ENCODE data around the gene EYS. TPM values are rescaled to one million over a fixed set of nuclear protein-coding genes. Genes with fewer than 3 reads are reported as not detected.
"Not testable (repeated sequence)": the region's sequence is repeated elsewhere in the genome, so short reads cannot be mapped to it uniquely, and the experiment has no call there.

Gene EYS
- total RNA-seq, 1 experiment from 2014 or later, result not detected

GRCh38 chr6:65110031-65110430, 597.0 kb downstream of the EYS start:
- no peak for DNase-seq
- no peaks in the 10 kb centered on the region for H3K27me3 ChIP-seq
- H3K4me3 ChIP-seq, result no peak overlapping the region
- H3K9me3 ChIP-seq, result no peaks in the 10 kb centered on the region
- H3K36me3 ChIP-seq, result no peaks in the 10 kb centered on the region

GRCh38 chr6:65098349-65098748, 608.7 kb downstream of the EYS start:
- no peaks in the 10 kb centered on the region for H3K36me3 ChIP-seq
- H3K4me3 ChIP-seq, result no peak overlapping the region
- H3K9me3 ChIP-seq, result no peaks in the 10 kb centered on the region
- no peaks in the 10 kb centered on the region for H3K27me3 ChIP-seq
- no peak for DNase-seq

DNA sequence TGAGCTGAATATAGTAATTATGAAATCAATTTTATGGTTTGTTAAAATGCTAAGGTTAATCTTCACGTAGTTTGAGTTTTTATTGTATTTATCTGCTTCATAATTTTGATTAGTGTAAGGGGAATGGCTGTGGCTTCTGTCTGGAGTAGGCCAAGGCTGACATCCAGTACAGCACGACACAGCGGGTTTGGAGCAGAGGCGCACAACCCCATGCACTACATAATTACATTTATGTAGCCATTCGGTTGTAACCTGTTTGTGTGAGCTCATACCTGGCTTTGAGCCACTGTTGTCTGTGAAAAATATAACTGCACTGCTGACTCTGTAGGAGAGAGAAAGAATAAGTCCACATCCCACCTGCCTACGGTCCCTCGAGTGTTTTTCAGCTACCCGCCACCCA, 615.5 kb downstream of the EYS start:
- Histone ChIP-seq H3K27me3 (no peaks in the 10 kb centered on the region), H3K36me3 (no peaks in the 10 kb centered on the region), H3K4me3 (no peak overlapping the region), H3K9me3 (no peaks in the 10 kb centered on the region; the same call in 1 of the 2 replicates)
- no peak for DNase-seq

GRCh38 chr6:65088575-65088974, 618.5 kb downstream of the EYS start:
- Histone ChIP-seq H3K9me3 (no peaks in the 10 kb centered on the region; the same call in 1 of the 2 replicates), H3K36me3 (no peaks in the 10 kb centered on the region), H3K4me3 (no peak overlapping the region), H3K27me3 (no peaks in the 10 kb centered on the region)
- DNase-seq, result no peak

DNA sequence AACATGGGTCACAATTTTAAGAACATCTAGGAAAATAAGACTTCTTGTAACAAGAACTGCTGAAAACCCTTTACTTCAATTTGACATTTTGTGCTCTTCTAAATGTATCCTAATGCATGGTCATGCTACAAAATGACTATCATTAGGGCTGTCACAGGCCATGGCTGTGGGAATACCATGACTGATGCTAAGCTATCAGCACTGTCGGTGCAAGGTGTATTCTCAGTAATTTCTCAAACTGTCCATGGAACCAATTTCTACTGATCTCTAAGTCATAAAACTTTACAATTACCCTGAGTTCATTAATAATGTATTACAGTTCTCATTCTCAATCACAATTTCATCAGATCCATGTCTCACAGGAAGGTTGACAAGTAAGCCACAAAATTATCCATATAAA, 625.3 kb downstream of the EYS start:
- H3K27me3 ChIP-seq, result no peaks in the 10 kb centered on the region
- no peaks in the 10 kb centered on the region for H3K9me3 ChIP-seq
- no peak overlapping the region for H3K4me3 ChIP-seq
- no peak for DNase-seq
- no peaks in the 10 kb centered on the region for H3K36me3 ChIP-seq

GRCh38 chr6:65075705-65076230, 631.3 kb downstream of the EYS start:
- DNase-seq, result no peak
- H3K9me3 ChIP-seq, result no peaks in the 10 kb centered on the region
- H3K27me3 ChIP-seq, result no peaks in the 10 kb centered on the region
- no peaks in the 10 kb centered on the region for H3K36me3 ChIP-seq
- no peak overlapping the region for H3K4me3 ChIP-seq

DNA sequence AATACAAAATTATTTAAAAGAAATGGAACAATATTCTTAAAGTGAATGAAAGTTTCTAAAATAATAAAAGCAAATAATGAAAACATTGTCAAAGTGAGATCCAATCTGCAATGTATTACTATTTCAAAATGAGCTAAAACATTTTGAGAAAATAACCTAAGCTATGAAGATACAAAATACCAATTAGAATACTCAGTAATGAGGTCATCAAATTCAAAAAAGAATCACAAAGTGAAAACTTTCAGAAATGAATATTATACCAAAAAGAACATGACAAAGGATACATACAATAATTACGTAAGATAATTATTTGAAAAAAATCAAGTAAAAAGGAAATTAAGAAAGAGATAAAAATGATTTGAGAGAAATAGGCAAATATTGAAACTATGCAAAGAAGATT, 634.5 kb downstream of the EYS start:
- Histone ChIP-seq H3K4me3 (no peak overlapping the region), H3K9me3 (no peaks in the 10 kb centered on the region), H3K27me3 (no peaks in the 10 kb centered on the region), H3K36me3 (no peaks in the 10 kb centered on the region)
- no peak for DNase-seq

- Histone ChIP-seq H3K27me3 (no peaks in the 10 kb centered on the region), H3K36me3 (no peaks in the 10 kb centered on the region), H3K4me3 (no peak overlapping the region), H3K9me3 (no peaks in the 10 kb centered on the region)
- no peak for DNase-seq
These were observed 635.5 kb downstream of the EYS start for GRCh38 chr6:65071480-65071879.

- no peaks in the 10 kb centered on the region for H3K9me3 ChIP-seq
- no peak overlapping the region for H3K4me3 ChIP-seq
- H3K36me3 ChIP-seq, result no peaks in the 10 kb centered on the region
- DNase-seq, result no peak
- H3K27me3 ChIP-seq, result no peaks in the 10 kb centered on the region
These were observed 642.2 kb downstream of the EYS start for GRCh38 chr6:65064844-65065243.

- H3K4me3 ChIP-seq, result no peak overlapping the region
These were observed 647.5 kb downstream of the EYS start for GRCh38 chr6:65059568-65059967.

DNA sequence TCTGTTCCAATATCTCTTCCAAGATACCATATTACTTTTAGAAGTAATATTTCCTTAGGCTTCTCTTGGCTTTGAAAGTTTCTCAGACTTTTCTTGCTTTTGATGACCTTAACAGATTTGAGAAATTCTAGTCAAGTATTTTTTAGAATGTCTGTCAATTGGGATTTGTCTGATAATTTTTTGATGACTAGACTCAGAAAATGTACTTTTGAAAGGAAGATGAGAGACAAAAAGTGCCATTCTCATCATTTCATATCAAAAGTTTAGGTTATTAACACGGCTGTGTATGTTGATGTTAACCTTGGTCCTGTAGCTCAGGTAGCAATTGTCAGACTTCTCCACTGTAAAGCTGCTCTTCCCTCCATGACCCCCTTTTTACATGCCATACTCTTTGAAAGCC, 651.5 kb downstream of the EYS start:
- Histone ChIP-seq H3K4me3 (no peak overlapping the region), H3K36me3 (no peaks in the 10 kb centered on the region), H3K27me3 (no peaks in the 10 kb centered on the region), H3K9me3 (no peaks in the 10 kb centered on the region)
- DNase-seq, result no peak

More at GRCh38 chr6:65059568-65059967, 647.5 kb downstream of the EYS start:
- no peak for DNase-seq
- Histone ChIP-seq H3K9me3 (no peaks in the 10 kb centered on the region), H3K27me3 (no peaks in the 10 kb centered on the region), H3K36me3 (no peaks in the 10 kb centered on the region)

DNA sequence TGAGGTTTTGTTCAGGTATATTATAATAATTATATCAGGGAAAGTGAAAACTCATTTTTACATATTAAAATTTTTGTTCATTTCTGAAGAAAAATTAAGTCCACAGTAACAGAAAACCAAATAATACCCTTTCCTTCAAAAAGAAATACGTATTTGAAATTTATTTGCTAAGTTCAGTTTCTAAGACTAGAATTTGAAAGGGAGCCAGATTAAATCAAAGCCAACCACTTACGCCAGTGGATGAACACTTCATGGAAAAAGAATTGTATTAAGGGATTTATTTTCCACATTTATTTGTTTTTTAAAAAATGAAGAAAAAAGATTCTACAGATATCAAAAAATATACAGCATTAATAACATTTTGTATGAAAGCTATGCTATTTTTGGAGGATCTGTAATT, 654.4 kb downstream of the EYS start:
- DNase-seq, result no peak
- no peaks in the 10 kb centered on the region for H3K27me3 ChIP-seq
- no peak overlapping the region for H3K4me3 ChIP-seq
- H3K9me3 ChIP-seq, result no peaks in the 10 kb centered on the region
- H3K36me3 ChIP-seq, result no peaks in the 10 kb centered on the region

DNA sequence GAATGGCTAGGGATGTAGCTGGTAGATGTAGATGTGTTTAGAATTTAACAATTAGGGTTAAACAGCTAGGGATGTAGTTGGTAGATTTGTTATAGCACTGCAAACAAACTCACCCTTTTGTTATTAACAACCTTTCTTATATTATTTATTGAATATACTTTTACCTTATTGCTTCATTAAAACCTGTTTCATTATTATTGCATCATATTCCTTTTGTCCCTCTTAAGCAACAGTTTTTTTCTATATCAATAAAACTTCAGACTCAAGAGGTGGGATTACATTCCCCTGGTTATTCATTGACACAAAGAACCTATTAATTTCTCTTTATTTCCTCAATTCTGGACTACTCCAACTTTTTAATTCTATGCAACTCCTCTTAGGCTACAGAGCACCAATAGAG, 661.2 kb downstream of the EYS start:
- no peaks in the 10 kb centered on the region for H3K36me3 ChIP-seq
- no peak overlapping the region for H3K4me3 ChIP-seq
- no peaks in the 10 kb centered on the region for H3K9me3 ChIP-seq
- DNase-seq, result no peak
- no peaks in the 10 kb centered on the region for H3K27me3 ChIP-seq

DNA sequence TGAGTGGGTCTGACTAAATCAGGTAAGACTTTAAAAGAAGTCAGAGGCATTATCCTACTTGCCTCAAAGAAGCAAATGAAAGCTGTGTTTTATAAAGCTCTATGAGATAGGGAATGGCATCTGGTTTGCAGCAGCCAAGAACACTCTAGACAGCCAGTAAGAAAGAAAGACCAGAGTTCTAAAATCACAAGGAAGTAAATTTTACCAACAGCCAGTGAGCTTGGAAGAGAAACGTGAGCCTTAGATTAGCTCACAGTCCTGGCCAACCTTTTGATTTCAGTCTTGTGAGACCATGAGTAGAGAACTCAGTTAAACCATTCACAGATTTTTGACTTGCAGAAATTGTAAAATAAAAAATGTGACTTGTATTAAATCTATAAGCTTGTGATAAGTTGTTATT, 693.0 kb downstream of the EYS start:
- Histone ChIP-seq H3K9me3 (no peaks in the 10 kb centered on the region), H3K27me3 (no peaks in the 10 kb centered on the region), H3K4me3 (no peak overlapping the region), H3K36me3 (no peaks in the 10 kb centered on the region)
- DNase-seq, result no peak

GRCh38 chr6:65006788-65007187, 700.2 kb downstream of the EYS start:
- H3K4me3 ChIP-seq, result no peak overlapping the region
- DNase-seq, result no peak

DNA sequence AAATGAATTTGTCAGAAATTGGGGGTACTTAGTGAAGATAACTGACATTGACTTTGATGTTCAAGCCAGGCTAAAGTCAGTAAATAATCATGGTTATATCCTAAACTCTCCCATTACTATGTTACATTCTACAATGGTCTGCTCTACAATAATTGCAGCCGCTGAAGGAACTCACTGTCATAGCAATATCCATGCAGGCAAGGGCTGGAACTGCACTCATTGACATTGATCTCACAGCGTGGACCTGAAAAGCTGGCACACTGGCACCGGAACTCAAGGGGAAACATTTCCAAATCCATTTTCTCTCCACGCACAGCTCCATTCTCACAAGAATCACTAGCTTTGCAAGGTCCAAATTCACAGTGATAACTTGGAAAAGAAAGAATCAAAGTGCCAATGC, 702.7 kb downstream of the EYS start:
- Histone ChIP-seq H3K27me3 (no peaks in the 10 kb centered on the region), H3K4me3 (no peak overlapping the region), H3K9me3 (no peaks in the 10 kb centered on the region), H3K36me3 (no peaks in the 10 kb centered on the region)
- DNase-seq, result no peak

More at GRCh38 chr6:65006788-65007187, 700.2 kb downstream of the EYS start:
- H3K9me3 ChIP-seq, result no peaks in the 10 kb centered on the region
- H3K36me3 ChIP-seq, result no peaks in the 10 kb centered on the region
- H3K27me3 ChIP-seq, result no peaks in the 10 kb centered on the region

GRCh38 chr6:65002882-65003281, 704.1 kb downstream of the EYS start:
- not testable (repeated sequence) for H3K27me3 ChIP-seq, DNase-seq, H3K4me3 ChIP-seq, H3K36me3 ChIP-seq, H3K9me3 ChIP-seq

GRCh38 chr6:65000815-65001214, 706.2 kb downstream of the EYS start:
- Histone ChIP-seq H3K4me3 (no peak overlapping the region), H3K36me3 (no peaks in the 10 kb centered on the region), H3K9me3 (no peaks in the 10 kb centered on the region), H3K27me3 (no peaks in the 10 kb centered on the region)
- DNase-seq, result no peak

DNA sequence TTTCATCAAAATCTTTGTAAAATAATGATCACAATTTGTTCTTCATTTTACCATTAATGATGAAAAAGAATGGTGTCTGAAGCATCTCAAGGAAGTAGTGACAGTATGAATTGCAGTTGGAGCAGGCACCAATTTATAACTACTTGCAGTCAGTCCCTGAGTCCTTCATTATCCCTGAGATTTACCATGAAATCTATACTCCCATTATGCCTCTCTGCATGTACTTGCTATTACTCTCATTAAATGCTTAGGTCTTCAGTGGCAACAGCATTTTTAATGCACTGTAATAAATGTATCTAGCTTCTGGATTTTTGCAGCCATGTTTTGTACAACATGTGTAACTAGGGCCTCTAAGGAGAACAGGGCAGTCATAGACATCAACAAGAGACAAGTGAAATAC, 708.8 kb downstream of the EYS start:
- no peaks in the 10 kb centered on the region for H3K36me3 ChIP-seq
- no peak overlapping the region for H3K4me3 ChIP-seq
- no peaks in the 10 kb centered on the region for H3K9me3 ChIP-seq
- DNase-seq, result no peak
- no peaks in the 10 kb centered on the region for H3K27me3 ChIP-seq
